DMS114 treated with DMSO at 0.1 percent for 48 hours (cell line): ENCODE measurements around the gene MARF1.
A peak's percentile ranks its signal among the peaks of the same experiment; 100 is the strongest.
"Not testable (repeated sequence)": the region's sequence is repeated elsewhere in the genome, so short reads cannot be mapped to it uniquely, and the experiment has no call there.

ENCODE experiments used
- DNase-seq: peaks from one replicate; lab custom pipeline; 2025; ENCODE audit not compliant: unreplicated experiment; lab: John Stamatoyannopoulos, UW

MARF1 gene

GRCh38 chr16:15643048-15643945 is at the start of gene MARF1:
Gene MARF1 (minus strand): TSS chr16:15643154. CDS start chr16:15639233, 3,921 bp downstream.
- peak; percentile 81 for DNase-seq

DNA sequence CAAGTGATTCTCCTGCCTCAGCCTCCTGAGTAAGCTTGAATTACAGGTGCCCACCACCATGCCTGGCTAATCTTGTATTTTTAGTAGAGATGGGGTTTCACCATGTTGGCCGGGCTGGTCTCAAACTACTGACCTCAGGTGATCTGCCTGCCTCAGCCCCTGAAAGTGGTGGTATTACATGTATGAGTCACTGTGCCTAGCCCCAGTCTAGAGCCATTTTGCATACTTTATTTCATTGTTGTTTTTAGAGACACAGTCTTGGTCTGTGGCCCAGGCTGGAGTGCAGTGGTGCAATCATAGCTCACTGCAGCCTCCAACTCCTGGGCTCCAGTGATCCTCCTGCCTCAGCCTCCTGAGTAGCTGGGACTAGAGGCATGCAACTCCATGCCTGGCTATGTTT is 49.6 kb upstream of the MARF1 start:
- DNase-seq = not testable (repeated sequence)

DNA sequence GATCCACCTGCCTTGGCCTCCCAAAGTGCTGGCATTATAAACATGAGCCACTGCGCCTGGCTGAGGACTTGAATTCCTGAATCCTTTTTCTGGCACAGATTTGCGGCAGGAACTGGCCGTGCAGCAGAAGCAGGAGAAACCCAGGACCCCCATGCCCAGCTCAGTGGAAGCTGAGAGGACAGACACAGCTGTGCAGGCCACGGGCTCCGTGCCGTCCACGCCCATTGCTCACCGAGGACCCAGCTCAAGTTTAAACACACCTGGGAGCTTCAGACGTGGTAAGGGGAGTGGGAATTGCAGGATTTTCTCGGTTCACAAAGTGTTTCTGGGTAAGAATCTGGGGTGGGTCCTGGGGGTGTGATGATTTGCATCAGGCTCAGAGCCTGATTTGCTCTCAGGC is 48.1 kb upstream of the MARF1 start:
- DNase-seq = no peak

DNA sequence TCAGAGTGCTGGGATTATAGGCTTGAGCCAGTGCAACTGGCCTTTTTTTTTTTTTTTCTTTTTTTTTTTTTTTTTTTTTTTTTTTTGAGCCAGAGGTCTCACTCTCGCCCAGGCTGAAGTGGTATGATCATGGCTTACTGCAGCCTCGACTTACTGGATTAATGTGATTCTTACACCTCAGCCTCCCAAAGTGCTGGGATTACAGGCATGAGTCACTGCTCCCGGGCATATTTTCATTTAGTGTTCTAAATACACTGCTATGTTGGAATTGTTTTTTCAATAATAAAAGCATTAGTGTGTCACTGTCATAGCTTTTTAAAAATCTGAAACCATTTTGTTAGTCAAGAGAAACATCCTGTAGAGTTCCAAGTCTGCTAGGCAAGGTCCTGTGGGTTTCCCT is 47.3 kb upstream of the MARF1 start:
- no peak for DNase-seq

- DNase-seq = no peak
Measured at GRCh38 chr16:15689290-15689689, 46.3 kb upstream of the MARF1 start.

GRCh38 chr16:15686287-15686686 is 43.3 kb upstream of the MARF1 start:
- no peak for DNase-seq

DNA sequence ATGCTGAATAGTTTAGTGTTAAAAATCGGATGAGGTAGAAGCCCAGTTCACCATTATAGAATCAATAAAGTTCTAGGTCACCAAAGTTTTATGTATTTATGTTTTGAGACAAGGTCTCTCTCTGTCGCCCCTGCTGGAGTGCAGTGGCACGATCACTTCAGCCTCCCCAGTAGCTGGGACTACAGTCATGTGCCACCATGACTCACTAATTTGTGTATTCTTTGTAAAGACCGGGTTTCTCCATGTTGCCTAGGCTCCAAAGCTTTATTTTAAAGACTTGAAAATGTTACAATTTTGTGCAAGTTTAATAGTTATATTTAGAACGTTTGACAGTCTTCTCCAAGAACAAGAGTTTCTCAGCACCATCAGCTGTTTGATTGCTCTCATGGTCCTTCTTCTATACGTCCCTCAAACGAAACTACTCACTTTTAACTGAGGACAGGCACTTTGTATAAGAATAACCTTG is 39.2 kb upstream of the MARF1 start:
- DNase-seq = no peak

GRCh38 chr16:15677447-15677846 is 34.5 kb upstream of the MARF1 start:
- DNase-seq = no peak

DNA sequence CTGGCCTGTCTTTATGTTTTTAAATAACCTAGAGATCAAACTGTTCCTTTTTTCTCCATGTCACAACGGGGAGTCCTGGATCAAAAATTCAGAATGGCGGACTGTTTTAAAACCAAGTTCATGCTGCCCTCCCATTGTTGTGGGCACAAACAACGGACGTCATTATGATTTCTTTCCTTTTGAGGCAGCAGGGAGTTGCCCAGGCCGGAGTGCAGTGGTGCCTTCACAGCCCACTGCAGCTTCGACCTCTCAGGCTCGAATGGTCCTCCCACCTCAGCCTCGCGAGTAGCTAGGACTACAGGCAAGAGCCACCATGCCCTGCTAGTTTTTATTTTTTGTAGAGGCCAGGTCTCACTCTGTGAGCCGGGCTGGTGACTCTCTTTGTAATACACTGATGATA is 33.6 kb upstream of the MARF1 start:
- no peak for DNase-seq

GRCh38 chr16:15674571-15674970 is 31.6 kb upstream of the MARF1 start:
- no peak for DNase-seq

- DNase-seq = no peak
Measured at GRCh38 chr16:15672514-15673167, 29.7 kb upstream of the MARF1 start.

GRCh38 chr16:15672127-15672513 is 29.2 kb upstream of the MARF1 start:
- DNase-seq = not testable (repeated sequence)

DNA sequence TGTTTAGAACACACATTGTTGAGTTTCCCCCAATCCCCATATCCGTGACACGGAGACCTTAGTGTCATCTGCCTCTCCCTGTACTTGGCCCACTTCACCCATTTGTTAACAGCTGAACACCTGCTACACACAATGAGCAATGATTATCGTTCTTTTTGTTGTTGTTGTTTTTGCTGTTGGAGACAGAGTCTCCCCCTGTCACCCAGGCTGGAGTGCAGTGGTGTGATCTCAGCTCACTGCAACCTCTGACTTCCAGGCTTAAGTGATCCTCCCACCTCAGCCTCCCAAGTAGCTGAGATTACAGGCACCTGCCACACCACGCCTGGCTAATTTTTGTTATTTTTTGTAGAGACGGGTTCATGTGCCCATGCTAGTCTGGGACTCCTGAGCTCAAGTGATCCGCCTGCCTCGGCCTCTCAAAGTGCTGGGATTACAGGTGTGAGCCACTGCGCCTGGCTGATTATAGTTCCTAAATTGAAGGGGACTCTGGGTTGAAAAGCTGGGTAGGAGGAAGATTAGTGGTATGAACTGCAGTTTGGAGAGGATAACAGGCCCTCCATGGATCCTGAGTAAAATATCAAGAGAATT is 28.7 kb upstream of the MARF1 start:
- DNase-seq = no peak

GRCh38 chr16:15667091-15667742 is 24.3 kb upstream of the MARF1 start:
- no peak for DNase-seq

DNA sequence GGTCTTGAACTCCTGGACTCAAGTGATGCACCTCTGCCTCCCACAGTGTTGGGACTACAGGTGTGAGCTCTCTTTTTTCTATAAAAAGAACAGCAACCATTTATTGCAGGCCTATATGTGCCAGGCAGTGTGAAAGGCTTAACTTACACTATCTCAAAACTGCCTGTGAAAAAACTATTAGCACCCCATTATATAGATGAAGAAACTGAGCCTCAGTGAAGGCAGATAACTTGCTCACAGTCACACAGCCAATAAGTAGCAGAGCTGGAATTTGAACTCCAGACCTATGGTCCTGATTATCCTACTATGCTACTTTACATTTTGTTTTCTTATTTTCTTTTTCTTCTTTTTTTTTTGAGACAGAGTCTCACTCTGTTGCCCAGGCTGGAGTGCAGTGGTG is 22.2 kb upstream of the MARF1 start:
- no peak for DNase-seq

DNA sequence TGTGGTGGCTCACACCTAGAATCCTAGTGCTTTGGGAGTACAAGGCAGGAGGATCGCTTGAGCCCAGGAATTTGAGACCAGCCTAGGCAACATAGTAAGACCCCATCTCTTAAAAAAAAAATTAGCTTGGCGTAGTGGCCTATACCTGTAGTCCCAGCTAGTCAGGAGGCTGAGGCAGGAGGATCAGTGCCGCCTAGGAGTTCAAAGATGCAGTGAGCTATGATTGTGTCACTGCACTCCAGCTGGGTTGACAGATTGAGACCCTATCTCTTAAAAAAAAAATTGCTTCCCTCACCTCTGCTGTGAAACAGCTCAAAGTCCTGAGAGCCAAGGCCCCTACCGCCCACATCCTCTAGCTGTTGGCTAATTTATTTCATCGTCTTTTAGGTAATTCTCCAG is 17.2 kb upstream of the MARF1 start:
- DNase-seq = no peak

DNA sequence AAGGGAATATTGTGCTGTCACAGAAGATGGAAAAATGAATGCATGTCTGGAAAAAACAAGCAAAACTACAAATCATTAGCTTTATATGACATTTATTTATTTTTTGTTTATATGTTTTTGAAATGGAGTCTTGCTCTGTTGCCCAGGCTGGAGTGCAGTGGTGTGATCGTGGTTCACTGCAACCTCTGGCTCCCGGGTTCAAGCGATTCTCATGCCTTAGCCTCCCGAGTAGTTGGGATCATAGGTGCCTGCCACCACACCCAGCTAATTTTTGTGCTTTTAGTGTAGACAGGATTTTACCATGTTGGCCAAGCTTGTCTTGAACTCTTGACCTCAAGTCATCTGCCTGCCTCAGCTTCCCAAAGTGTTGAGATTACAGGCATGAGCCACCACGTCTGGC is 15.6 kb upstream of the MARF1 start:
- DNase-seq = no peak

GRCh38 chr16:15658149-15658548 is 15.2 kb upstream of the MARF1 start:
- DNase-seq = no peak

DNA sequence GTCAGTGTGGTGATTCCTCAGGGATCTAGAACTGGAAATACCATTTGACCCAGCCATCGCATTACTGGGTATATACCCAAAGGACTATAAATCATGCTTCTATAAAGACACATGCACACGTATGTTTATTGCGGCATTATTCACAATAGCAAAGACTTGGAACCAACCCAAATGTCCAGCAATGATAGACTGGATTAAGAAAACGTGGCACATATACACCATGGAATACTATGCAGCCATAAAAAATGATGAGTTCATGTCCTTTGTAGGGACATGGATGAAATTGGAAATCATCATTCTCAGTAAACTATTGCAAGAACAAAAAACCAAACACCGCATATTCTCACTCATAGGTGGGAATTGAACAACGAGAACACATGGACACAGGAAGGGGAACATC is 12.6 kb upstream of the MARF1 start:
- not testable (repeated sequence) for DNase-seq

GRCh38 chr16:15654591-15654990 is 11.6 kb upstream of the MARF1 start:
- no peak for DNase-seq

DNA sequence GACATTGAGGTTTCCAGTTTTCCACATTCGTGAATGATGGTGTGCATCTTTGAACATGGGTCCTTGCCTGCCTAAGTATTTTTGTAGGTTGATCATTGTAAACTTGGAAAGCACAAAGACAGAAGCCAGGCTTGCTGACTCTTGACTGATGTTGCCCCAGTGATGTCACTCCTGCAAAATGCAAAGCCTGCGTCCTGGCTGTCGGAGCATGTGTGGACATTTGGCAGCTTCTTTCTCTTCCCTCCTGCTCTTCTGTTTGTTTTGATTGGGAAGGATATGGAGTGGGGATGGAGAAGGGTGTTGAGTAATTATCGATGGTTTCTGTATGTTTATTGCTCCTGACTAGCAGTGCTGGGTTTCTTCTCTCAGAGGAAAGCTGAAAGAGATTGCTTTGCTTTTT is 10.3 kb upstream of the MARF1 start:
- DNase-seq = no peak
